ENCODE data around the gene XRCC4. TPM values are rescaled to one million over a fixed set of nuclear protein-coding genes. Genes with fewer than 3 reads are reported as not detected.

The XRCC4 gene
- total and polyA plus RNA-seq, 2 of the 8 experiments (the other 6 are each of a cell fraction or from before 2014, with no cell fraction given), result 3.0 to 8.3 TPM

DNA sequence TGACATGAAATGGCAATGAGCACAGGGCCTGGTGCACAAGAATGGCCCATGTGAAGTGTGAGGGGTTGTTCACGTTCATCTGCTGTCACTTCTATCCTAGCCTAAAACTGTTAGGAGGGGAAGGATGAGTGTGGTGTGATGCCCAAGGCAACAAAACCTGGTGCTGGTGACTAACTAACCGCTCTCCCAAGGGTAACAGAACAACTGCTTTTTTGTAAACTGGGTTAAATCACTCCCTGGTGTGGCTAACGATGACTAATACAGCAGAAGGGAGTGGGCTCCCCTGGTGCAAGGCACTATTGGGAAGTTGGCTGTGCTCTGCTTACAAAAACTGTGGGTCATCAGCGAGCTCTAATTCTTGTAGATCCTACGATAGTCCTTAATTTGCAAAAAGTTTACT, 291.0 kb downstream of the XRCC4 start (continued):
- no peak for TF ChIP-seq BRCA1 (IDR thresholded peaks at IDR 0.05; ENCODE audit: low read depth, low read length)
